Mammary epithelial cell (primary cell): ENCODE measurements around the gene HSF2.

ENCODE experiments used
- EZH2 ChIP-seq: IDR thresholded peaks from 2 replicates; pipeline ENCODE4 v1.6.1; 2012; ENCODE audit warnings: low read length, inconsistent platforms, borderline replicate concordance
- TF ChIP-seq, protein P1 (sequence below), 2 donors: IDR thresholded peaks in 1 of 2; conservative IDR thresholded peaks in 1 of 2; 2 replicates each; pipeline ENCODE4 v1.5.1; 2011 to 2012; ENCODE audit warnings: inconsistent platforms in 2 of 2, low read length in 2 of 2, mild to moderate bottlenecking in 2 of 2, control low read depth in 1 of 2, low read depth in 1 of 2; ENCODE audit not compliant: insufficient read depth in 1 of 2; ENCODE audit errors: extremely low read depth in 1 of 2

DNA sequence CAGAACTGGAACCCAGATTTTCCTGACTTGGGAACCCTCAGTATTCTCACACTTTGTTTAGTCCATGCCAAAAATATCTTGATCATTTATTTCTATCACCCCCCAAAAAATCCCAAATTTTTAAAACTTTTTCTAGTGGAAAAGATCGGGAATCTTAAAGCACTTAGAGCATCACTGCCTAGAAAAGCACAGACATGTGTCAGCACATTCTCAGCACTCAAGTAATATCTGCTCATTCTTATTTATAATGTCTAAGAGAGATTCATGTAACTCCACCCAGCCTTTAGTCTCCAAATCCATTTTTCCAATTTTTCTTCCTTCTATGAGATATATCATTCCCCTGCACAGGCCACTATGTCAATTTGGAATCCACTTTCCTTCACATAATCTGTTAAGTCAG is 29.9 kb upstream of the HSF2 start:
- TF ChIP-seq, protein P1, sequence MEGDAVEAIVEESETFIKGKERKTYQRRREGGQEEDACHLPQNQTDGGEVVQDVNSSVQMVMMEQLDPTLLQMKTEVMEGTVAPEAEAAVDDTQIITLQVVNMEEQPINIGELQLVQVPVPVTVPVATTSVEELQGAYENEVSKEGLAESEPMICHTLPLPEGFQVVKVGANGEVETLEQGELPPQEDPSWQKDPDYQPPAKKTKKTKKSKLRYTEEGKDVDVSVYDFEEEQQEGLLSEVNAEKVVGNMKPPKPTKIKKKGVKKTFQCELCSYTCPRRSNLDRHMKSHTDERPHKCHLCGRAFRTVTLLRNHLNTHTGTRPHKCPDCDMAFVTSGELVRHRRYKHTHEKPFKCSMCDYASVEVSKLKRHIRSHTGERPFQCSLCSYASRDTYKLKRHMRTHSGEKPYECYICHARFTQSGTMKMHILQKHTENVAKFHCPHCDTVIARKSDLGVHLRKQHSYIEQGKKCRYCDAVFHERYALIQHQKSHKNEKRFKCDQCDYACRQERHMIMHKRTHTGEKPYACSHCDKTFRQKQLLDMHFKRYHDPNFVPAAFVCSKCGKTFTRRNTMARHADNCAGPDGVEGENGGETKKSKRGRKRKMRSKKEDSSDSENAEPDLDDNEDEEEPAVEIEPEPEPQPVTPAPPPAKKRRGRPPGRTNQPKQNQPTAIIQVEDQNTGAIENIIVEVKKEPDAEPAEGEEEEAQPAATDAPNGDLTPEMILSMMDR (conservative IDR thresholded peaks at IDR 0.05 in 1 of 2, IDR thresholded peaks at IDR 0.05 in 1 of 2; ENCODE audit: extremely low read depth in 1 of 2, insufficient read depth in 1 of 2, low read depth in 1 of 2, low read length in 2 of 2), result no peak
- no peak for TF ChIP-seq EZH2
